Esophagus squamous epithelium (tissue), 5 donors: ENCODE results near the gene TLCD2. TPM values are rescaled to one million over a fixed set of nuclear protein-coding genes. Genes with fewer than 3 reads are reported as not detected.
"Not testable (repeated sequence)": the region's sequence is repeated elsewhere in the genome, so short reads cannot be mapped to it uniquely, and the experiment has no call there.

Experiments used
- DNase-seq: peaks from one replicate; lab custom pipeline; 2025; lab: John Stamatoyannopoulos, UW
- H3K27ac ChIP-seq, 4 donors: fragments of 200-600 bp; sonication (generic); one replicate each; pipeline ENCODE4 v1.5.1; 2016 to 2019; ENCODE audit warnings: mild to moderate bottlenecking in 1 of 4
- H3K27me3 ChIP-seq, 4 donors: fragments of 200-600 bp; sonication (generic); 1 replicate in 3 of 4; 2 replicates in 1 of 4; pipeline versions ENCODE4 v1.5.1 to v1.6.0; 2017 to 2021; ENCODE audit warnings: antibody characterized with exemption in 1 of 4
- H3K36me3 ChIP-seq, 3 donors: fragments of 200-600 bp; sonication (generic); one replicate each; pipeline ENCODE4 v1.5.1; 2016 to 2019
- H3K4me1 ChIP-seq, 3 donors: fragments of 200-600 bp; sonication (generic); one replicate each; pipeline ENCODE4 v1.5.1; 2017 to 2019
- H3K4me3 ChIP-seq, 4 donors: fragments of 200-600 bp; sonication (generic); 1 replicate in 3 of 4; 2 replicates in 1 of 4; pipeline ENCODE4 v1.5.1; 2016 to 2019; ENCODE audit warnings: mild to moderate bottlenecking in 2 of 4, moderate library complexity in 1 of 4
- H3K9me3 ChIP-seq, 3 donors: fragments of 200-600 bp; sonication (generic); one replicate each; pipeline ENCODE4 v1.5.1; 2016 to 2019
- POLR2A ChIP-seq, 4 donors: fragments of 450-650 bp; IDR thresholded peaks; one replicate each; pipeline ENCODE4 v1.6.1; 2017; ENCODE audit warnings: antibody characterized with exemption in 4 of 4, mild to moderate bottlenecking in 4 of 4, moderate library complexity in 3 of 4
- WGBS, 2 donors: methylation state at CpG; one replicate each; pipeline ENCODE4 v1.1.5; 2018; 5-methylcytosine and 5-hydroxymethylcytosine counted together
- intact Hi-C: fragments of 100-400 bp; cut with DNase I; formaldehyde crosslinking; loops from one replicate; pipeline ENCODE4 v1.15.0; 2022
- total RNA-seq, 4 donors: library from RNA; depleted of rRNA; stranded (reverse); fragments of >200 nt; gene quantifications; one replicate each; pipeline ENCODE4 v1.1.0, GENCODE V29; 2016
- TF ChIP-seq, protein P1 (sequence below), 6 experiments: fragments of 450-650 bp in 4 of 6; fragments of 200-600 bp in 2 of 6; sonication (generic) in 2 of 6; IDR thresholded peaks; one replicate each; pipeline ENCODE4 v1.5.1; 2016 to 2019; ENCODE audit warnings: antibody characterized with exemption in 6 of 6, mild to moderate bottlenecking in 4 of 6, moderate library complexity in 4 of 6
- donor health status: DM: yes; HTN: yes; CAD: no.

Gene TLCD2
- total RNA-seq, 4 donors from 2014 or later = 4.2 to 6.0 (median 5.6) TPM

GRCh38 chr17:1661045-1661444 lies 49.1 kb downstream of the TLCD2 start:
- no peak overlapping the region for H3K27ac ChIP-seq
- no peak overlapping the region for H3K4me3 ChIP-seq
- no peaks in the 10 kb centered on the region for H3K9me3 ChIP-seq
- 93% methylated on average over 7 to 10 of the region's 12 CpGs for WGBS, 2 donors
- intact Hi-C loops = no loop called here
- TF ChIP-seq, protein P1, sequence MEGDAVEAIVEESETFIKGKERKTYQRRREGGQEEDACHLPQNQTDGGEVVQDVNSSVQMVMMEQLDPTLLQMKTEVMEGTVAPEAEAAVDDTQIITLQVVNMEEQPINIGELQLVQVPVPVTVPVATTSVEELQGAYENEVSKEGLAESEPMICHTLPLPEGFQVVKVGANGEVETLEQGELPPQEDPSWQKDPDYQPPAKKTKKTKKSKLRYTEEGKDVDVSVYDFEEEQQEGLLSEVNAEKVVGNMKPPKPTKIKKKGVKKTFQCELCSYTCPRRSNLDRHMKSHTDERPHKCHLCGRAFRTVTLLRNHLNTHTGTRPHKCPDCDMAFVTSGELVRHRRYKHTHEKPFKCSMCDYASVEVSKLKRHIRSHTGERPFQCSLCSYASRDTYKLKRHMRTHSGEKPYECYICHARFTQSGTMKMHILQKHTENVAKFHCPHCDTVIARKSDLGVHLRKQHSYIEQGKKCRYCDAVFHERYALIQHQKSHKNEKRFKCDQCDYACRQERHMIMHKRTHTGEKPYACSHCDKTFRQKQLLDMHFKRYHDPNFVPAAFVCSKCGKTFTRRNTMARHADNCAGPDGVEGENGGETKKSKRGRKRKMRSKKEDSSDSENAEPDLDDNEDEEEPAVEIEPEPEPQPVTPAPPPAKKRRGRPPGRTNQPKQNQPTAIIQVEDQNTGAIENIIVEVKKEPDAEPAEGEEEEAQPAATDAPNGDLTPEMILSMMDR (IDR thresholded peaks at IDR 0.05) = no peak
- TF ChIP-seq POLR2A (IDR thresholded peaks at IDR 0.05) = no peak
- H3K27me3 ChIP-seq = no peaks in the 10 kb centered on the region
- no peaks in the 10 kb centered on the region for H3K4me1 ChIP-seq
- peaks cover 51 to 100% (median 75%) of the 10 kb centered on the region in 3 donors for H3K36me3 ChIP-seq
- no peak for DNase-seq

- TF ChIP-seq POLR2A (IDR thresholded peaks at IDR 0.05) = no peak
- TF ChIP-seq, protein P1 (IDR thresholded peaks at IDR 0.05) = no peak
- 88 to 92% methylated on average over 8 to 9 of the region's 9 CpGs for WGBS, 2 donors
- no peaks in the 10 kb centered on the region for H3K4me1 ChIP-seq
- peaks cover 75 to 100% (median 87%) of the 10 kb centered on the region in 3 donors for H3K36me3 ChIP-seq
- no peaks in the 10 kb centered on the region for H3K27me3 ChIP-seq
- no peaks in the 10 kb centered on the region for H3K9me3 ChIP-seq
- DNase-seq = no peak
- intact Hi-C loops = no loop called here
- H3K4me3 ChIP-seq = no peak overlapping the region
- no peak overlapping the region for H3K27ac ChIP-seq
Measured at GRCh38 chr17:1658100-1658499, 52.1 kb downstream of the TLCD2 start.

GRCh38 chr17:1653735-1654134 lies 56.4 kb downstream of the TLCD2 start:
- Histone ChIP-seq H3K27me3 (no peaks in the 10 kb centered on the region), H3K36me3 (peaks cover 61 to 87% (median 79%) of the 10 kb centered on the region in 3 donors)
- 91 to 95% methylated on average over 11 to 14 of the region's 14 CpGs for WGBS, 2 donors

DNA sequence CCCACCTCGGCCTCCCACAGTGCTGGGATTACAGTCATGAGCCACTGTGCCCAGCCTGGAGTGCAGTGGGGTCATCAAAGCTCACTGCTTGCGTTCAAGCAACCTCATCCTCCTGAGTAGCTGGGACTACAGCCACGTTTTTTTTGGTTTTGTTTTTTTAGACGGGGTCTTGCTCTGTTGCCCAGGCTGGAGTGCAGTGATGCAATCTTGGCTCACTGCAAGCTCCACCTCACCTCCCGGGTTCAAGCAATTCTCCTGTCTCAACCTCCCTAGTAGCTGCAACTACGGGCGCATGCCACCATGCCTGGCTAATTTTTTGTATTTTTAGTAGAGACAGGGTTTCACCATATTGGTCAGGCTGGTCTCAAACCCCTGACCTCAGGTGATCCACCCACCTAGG lies 57.4 kb downstream of the TLCD2 start:
- H3K27me3 ChIP-seq, H3K9me3 ChIP-seq, H3K27ac ChIP-seq, H3K4me3 ChIP-seq, DNase-seq, intact Hi-C loops: not testable (repeated sequence)
- peaks cover 55 to 78% (median 70%) of the 10 kb centered on the region in 3 donors for H3K36me3 ChIP-seq
- WGBS, 2 donors = 75 to 83% methylated on average over 7 of the region's 7 CpGs
- peaks cover 19 to 40% (median 24%) of the 10 kb centered on the region in 3 donors for H3K4me1 ChIP-seq

More at GRCh38 chr17:1653735-1654134, 56.4 kb downstream of the TLCD2 start:
- Histone ChIP-seq H3K4me1 (peaks cover 12 to 31% (median 15%) of the 10 kb centered on the region in 3 donors), H3K27ac (peak overlapping the region in 1 of 4 donors; percentile 7), H3K4me3 (no peak overlapping the region), H3K9me3 (no peaks in the 10 kb centered on the region)
- no peak for DNase-seq
- intact Hi-C loops = no loop called here
- TF ChIP-seq, protein P1 (IDR thresholded peaks at IDR 0.05) = no peak
- no peak for TF ChIP-seq POLR2A (IDR thresholded peaks at IDR 0.05)

Other genes with a start within 250 kb of the TLCD2 start
- 10 to 100 TPM; 62.0 to 80.5 (median 64.2) TPM for gene MYO1C, start 217.7 kb downstream of the TLCD2 start, total RNA-seq
- 10 to 100 TPM; 18.4 to 44.3 (median 35.0) TPM for gene INPP5K, start 193.8 kb downstream of the TLCD2 start, total RNA-seq
- 10 to 100 TPM; 40.2 to 81.9 (median 46.6) TPM for gene PITPNA, start 147.6 kb downstream of the TLCD2 start, total RNA-seq
- 10 to 100 TPM in 1 of 4 donors, 1 to 10 TPM in 3; 2.5 to 12.4 (median 5.3) TPM for gene SLC43A2, start 81.5 kb downstream of the TLCD2 start, total RNA-seq
- 1 to 10 TPM; 2.0 to 5.7 (median 3.3) TPM for gene SCARF1, start 64.6 kb downstream of the TLCD2 start, total RNA-seq
- 10 to 100 TPM in 3 of 4 donors, 1 to 10 TPM in 1; 3.0 to 16.5 (median 13.9) TPM for gene RILP, start 60.5 kb downstream of the TLCD2 start, total RNA-seq
- 100 to 1,000 TPM; 112 to 157 (median 145) TPM for gene PRPF8, start 25.5 kb downstream of the TLCD2 start, total RNA-seq
- 10 to 100 TPM; 12.5 to 33.8 (median 21.1) TPM for gene WDR81, start 14.3 kb upstream of the TLCD2 start, total RNA-seq
- gene SERPINF2, start 32.5 kb upstream of the TLCD2 start, total RNA-seq = 1 to 10 TPM in 2 of 4 donors, under 1 TPM in 2; 0.22 to 7.1 (median 1.6) TPM
- 100 to 1,000 TPM in 2 of 4 donors, 10 to 100 TPM in 2; 26.6 to 351 (median 80.6) TPM for gene SERPINF1, start 51.7 kb upstream of the TLCD2 start, total RNA-seq
- gene SMYD4, start 119.5 kb upstream of the TLCD2 start, total RNA-seq = 1 to 10 TPM; 5.0 to 9.0 (median 6.5) TPM
- 10 to 100 TPM; 16.3 to 29.8 (median 25.6) TPM for gene RPA1, start 119.6 kb upstream of the TLCD2 start, total RNA-seq